RPMI7951 (cell line): ENCODE measurements around the gene SDR39U1. TPM values are rescaled to one million over a fixed set of nuclear protein-coding genes. Genes with fewer than 3 reads are reported as not detected.
A peak's percentile ranks its signal among the peaks of the same experiment; 100 is the strongest.

Experiments
- DNase-seq: peaks from one replicate; pipeline ENCODE4 v3.0.0-alpha.2; 2012; ENCODE audit warnings: low read depth
- total RNA-seq: library from RNA; depleted of rRNA; stranded (reverse); fragments of >200 nt; shearing (Covaris generic); gene quantifications from 2 replicates; pipeline ENCODE4 v1.2.3, GENCODE V29; 2014

Gene SDR39U1
- total RNA-seq, 1 experiment from 2014 or later = 17.1 TPM

- DNase-seq = no peak
Observed at GRCh38 chr14:24441904-24442239, 704 bp downstream of the SDR39U1 start.

- no peak for DNase-seq
Observed at GRCh38 chr14:24441485-24441884, 1.1 kb downstream of the SDR39U1 start.

GRCh38 chr14:24440606-24441399 lies 1.8 kb downstream of the SDR39U1 start:
- DNase-seq = no peak

GRCh38 chr14:24439830-24440605 lies 2.6 kb downstream of the SDR39U1 start:
- no peak for DNase-seq

- DNase-seq = no peak
Observed at GRCh38 chr14:24439257-24439656, 3.3 kb downstream of the SDR39U1 start.

GRCh38 chr14:24438223-24439097 lies 4.1 kb downstream of the SDR39U1 start:
- no peak for DNase-seq

GRCh38 chr14:24437736-24438067 lies 4.9 kb downstream of the SDR39U1 start:
- DNase-seq = no peak

GRCh38 chr14:24437020-24437735 lies 5.4 kb downstream of the SDR39U1 start:
- DNase-seq = no peak

- DNase-seq = peak; percentile 65
Observed at GRCh38 chr14:24436355-24437019, 6.1 kb downstream of the SDR39U1 start.

- no peak for DNase-seq
Observed at GRCh38 chr14:24435998-24436354, 6.6 kb downstream of the SDR39U1 start.

- DNase-seq = no peak
Observed at GRCh38 chr14:24435192-24435810, 7.3 kb downstream of the SDR39U1 start.

GRCh38 chr14:24434676-24435075 lies 7.9 kb downstream of the SDR39U1 start:
- DNase-seq = no peak

GRCh38 chr14:24434036-24434435 lies 8.5 kb downstream of the SDR39U1 start:
- DNase-seq = no peak

- DNase-seq = no peak
Observed at GRCh38 chr14:24432259-24433131, 10.1 kb downstream of the SDR39U1 start.

- DNase-seq = peak; percentile 82
Observed at GRCh38 chr14:24431569-24432258, 10.9 kb downstream of the SDR39U1 start.

GRCh38 chr14:24430682-24431568 lies 11.7 kb downstream of the SDR39U1 start:
- DNase-seq = peak; percentile 52

- DNase-seq = peak; percentile 75
Observed at GRCh38 chr14:24430143-24430681, 12.4 kb downstream of the SDR39U1 start.
